ENCODE results near the gene IFIT5. TPM values are rescaled to one million over a fixed set of nuclear protein-coding genes. Genes with fewer than 3 reads are reported as not detected.
"Not testable (repeated sequence)": the region's sequence is repeated elsewhere in the genome, so short reads cannot be mapped to it uniquely, and the experiment has no call there.

IFIT5 gene
- total RNA-seq, 1 donor from 2014 or later: 12.9 TPM

- DNase-seq (ENCODE audit: low read depth, low spot score): no peak
- Mint-ChIP-seq H3K27ac (ENCODE audit: unreplicated experiment) (no peak overlapping the region), H3K4me3 (no peak overlapping the region), H3K36me3 (ENCODE audit: low read depth) (no peaks in the 10 kb centered on the region), H3K4me1 (no peaks in the 10 kb centered on the region), H3K27me3 (ENCODE audit: low read depth) (peaks cover 25% of the 10 kb centered on the region), H3K9me3 (no peaks in the 10 kb centered on the region)
- TF ChIP-seq, protein P1, sequence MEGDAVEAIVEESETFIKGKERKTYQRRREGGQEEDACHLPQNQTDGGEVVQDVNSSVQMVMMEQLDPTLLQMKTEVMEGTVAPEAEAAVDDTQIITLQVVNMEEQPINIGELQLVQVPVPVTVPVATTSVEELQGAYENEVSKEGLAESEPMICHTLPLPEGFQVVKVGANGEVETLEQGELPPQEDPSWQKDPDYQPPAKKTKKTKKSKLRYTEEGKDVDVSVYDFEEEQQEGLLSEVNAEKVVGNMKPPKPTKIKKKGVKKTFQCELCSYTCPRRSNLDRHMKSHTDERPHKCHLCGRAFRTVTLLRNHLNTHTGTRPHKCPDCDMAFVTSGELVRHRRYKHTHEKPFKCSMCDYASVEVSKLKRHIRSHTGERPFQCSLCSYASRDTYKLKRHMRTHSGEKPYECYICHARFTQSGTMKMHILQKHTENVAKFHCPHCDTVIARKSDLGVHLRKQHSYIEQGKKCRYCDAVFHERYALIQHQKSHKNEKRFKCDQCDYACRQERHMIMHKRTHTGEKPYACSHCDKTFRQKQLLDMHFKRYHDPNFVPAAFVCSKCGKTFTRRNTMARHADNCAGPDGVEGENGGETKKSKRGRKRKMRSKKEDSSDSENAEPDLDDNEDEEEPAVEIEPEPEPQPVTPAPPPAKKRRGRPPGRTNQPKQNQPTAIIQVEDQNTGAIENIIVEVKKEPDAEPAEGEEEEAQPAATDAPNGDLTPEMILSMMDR (conservative IDR thresholded peaks at IDR 0.05): no peak
These were observed 24.2 kb downstream of the IFIT5 start for GRCh38 chr10:89438525-89438924.

- H3K9me3 Mint-ChIP-seq: no peaks in the 10 kb centered on the region
- TF ChIP-seq, protein P1 (conservative IDR thresholded peaks at IDR 0.05): no peak
- H3K27ac Mint-ChIP-seq (ENCODE audit: unreplicated experiment): no peak overlapping the region
- no peak for DNase-seq (ENCODE audit: low read depth, low spot score)
- H3K4me1 Mint-ChIP-seq: no peaks in the 10 kb centered on the region
- peaks cover 16% of the 10 kb centered on the region for H3K27me3 Mint-ChIP-seq (ENCODE audit: low read depth)
- no peaks in the 10 kb centered on the region for H3K36me3 Mint-ChIP-seq (ENCODE audit: low read depth)
- no peak overlapping the region for H3K4me3 Mint-ChIP-seq
These were observed 26.1 kb downstream of the IFIT5 start for GRCh38 chr10:89440226-89441009.

GRCh38 chr10:89442289-89442688 lies 27.9 kb downstream of the IFIT5 start:
- no peaks in the 10 kb centered on the region for H3K4me1 Mint-ChIP-seq
- peaks cover 3% of the 10 kb centered on the region for H3K9me3 Mint-ChIP-seq
- H3K36me3 Mint-ChIP-seq (ENCODE audit: low read depth): peaks cover 4% of the 10 kb centered on the region
- no peak overlapping the region for H3K27ac Mint-ChIP-seq (ENCODE audit: unreplicated experiment)
- H3K4me3 Mint-ChIP-seq: no peak overlapping the region
- peaks cover 13% of the 10 kb centered on the region for H3K27me3 Mint-ChIP-seq (ENCODE audit: low read depth)
- TF ChIP-seq, protein P1 (conservative IDR thresholded peaks at IDR 0.05): no peak
- DNase-seq (ENCODE audit: low read depth, low spot score): no peak

DNA sequence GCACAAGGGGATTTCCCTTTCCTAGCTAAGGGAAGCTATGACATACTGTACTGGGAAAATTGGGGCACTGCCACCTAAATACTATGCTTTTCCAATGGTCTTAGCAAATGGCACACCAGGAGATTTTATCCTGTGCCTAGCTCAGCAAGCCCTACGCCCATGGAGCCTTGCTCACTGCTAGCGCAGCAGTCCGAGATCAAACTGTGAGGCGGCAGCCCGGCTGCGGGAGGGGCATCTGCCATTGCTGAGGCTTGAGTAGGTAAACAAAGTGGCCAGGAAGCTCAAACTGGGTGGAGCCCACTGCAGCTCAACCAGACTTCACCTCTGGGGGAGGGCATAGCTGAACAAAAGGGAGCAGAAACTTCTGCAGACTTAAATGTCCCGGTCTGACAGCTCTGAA lies 30.5 kb downstream of the IFIT5 start:
- H3K27ac Mint-ChIP-seq (ENCODE audit: unreplicated experiment); DNase-seq (ENCODE audit: low read depth, low spot score); H3K4me3 Mint-ChIP-seq; H3K36me3 Mint-ChIP-seq (ENCODE audit: low read depth); H3K4me1 Mint-ChIP-seq; H3K9me3 Mint-ChIP-seq: not testable (repeated sequence)
- H3K27me3 Mint-ChIP-seq (ENCODE audit: low read depth): peaks cover 15% of the 10 kb centered on the region

GRCh38 chr10:89450901-89451300 lies 36.5 kb downstream of the IFIT5 start:
- Mint-ChIP-seq H3K36me3 (ENCODE audit: low read depth) (peaks cover 4% of the 10 kb centered on the region), H3K4me1 (no peaks in the 10 kb centered on the region), H3K4me3 (no peak overlapping the region), H3K27me3 (ENCODE audit: low read depth) (peaks cover 17% of the 10 kb centered on the region), H3K27ac (ENCODE audit: unreplicated experiment) (no peak overlapping the region), H3K9me3 (no peaks in the 10 kb centered on the region)
- TF ChIP-seq, protein P1 (conservative IDR thresholded peaks at IDR 0.05): no peak
- no peak for DNase-seq (ENCODE audit: low read depth, low spot score)

DNA sequence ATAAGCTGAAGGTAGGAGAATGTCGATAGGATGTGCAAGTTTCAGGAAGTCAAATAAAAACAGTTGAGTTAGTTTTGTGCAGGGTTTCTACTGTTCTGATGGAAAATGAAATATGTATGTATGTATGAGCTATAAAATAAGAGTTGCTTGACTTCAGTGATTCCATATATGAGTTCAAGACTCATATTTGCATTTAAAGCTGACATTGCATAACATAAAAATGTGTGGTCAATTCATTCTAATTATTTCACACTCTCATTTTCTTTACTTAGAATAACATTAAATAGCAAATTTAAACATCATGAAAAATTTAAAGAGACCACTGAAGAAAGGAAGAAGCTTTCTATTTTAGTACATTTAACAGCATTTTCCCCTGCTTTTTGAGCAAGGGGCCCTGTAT lies 37.8 kb downstream of the IFIT5 start:
- peaks cover under 1% of the 10 kb centered on the region for H3K36me3 Mint-ChIP-seq (ENCODE audit: low read depth)

More for the DNA sequence above, 37.8 kb downstream of the IFIT5 start:
- Mint-ChIP-seq H3K9me3 (no peaks in the 10 kb centered on the region), H3K4me1 (no peaks in the 10 kb centered on the region), H3K27ac (ENCODE audit: unreplicated experiment) (no peak overlapping the region), H3K4me3 (no peak overlapping the region), H3K27me3 (ENCODE audit: low read depth) (peaks cover 9% of the 10 kb centered on the region)
- TF ChIP-seq, protein P1 (conservative IDR thresholded peaks at IDR 0.05): no peak
- DNase-seq (ENCODE audit: low read depth, low spot score): no peak
